Endodermal cell (in vitro differentiated cells): ENCODE results near the gene IPCEF1. TPM values are rescaled to one million over a fixed set of nuclear protein-coding genes. Genes with fewer than 3 reads are reported as not detected.

Source experiments
- DNase-seq: peaks from one replicate; pipeline ENCODE4 v3.0.0-alpha.2; 2017
- H3K27ac ChIP-seq: 2 replicates; pipeline ENCODE4 v1.5.1; 2013; ENCODE audit warnings: mild to moderate bottlenecking, low read depth, low read length, moderate library complexity
- H3K27me3 ChIP-seq: 2 replicates; pipeline ENCODE4 v1.6.1; 2013; ENCODE audit warnings: mild to moderate bottlenecking, low read length, moderate library complexity; ENCODE audit not compliant: insufficient read depth, control insufficient read depth, poor library complexity, severe bottlenecking
- H3K36me3 ChIP-seq: 2 replicates; pipeline ENCODE4 v1.7.0; 2013; ENCODE audit warnings: mild to moderate bottlenecking, low read length, moderate library complexity; ENCODE audit not compliant: control insufficient read depth, insufficient read depth
- H3K4me1 ChIP-seq: one replicate; pipeline ENCODE4 v1.7.0; 2013; ENCODE audit warnings: low read length; ENCODE audit not compliant: control insufficient read depth, insufficient read depth
- H3K4me3 ChIP-seq: 2 replicates; pipeline ENCODE4 v1.5.1; 2013; ENCODE audit warnings: mild to moderate bottlenecking, low read length, moderate library complexity
- H3K9ac ChIP-seq: 2 replicates; pipeline ENCODE4 v1.6.1; 2013; ENCODE audit warnings: mild to moderate bottlenecking, low read length, moderate library complexity; ENCODE audit not compliant: poor library complexity, severe bottlenecking; ENCODE audit errors: extremely low read depth
- H3K9me3 ChIP-seq: 2 replicates; pipeline ENCODE4 v1.6.1; 2013; ENCODE audit warnings: mild to moderate bottlenecking, low read length, moderate library complexity; ENCODE audit not compliant: control insufficient read depth
- H3K27ac Mint-ChIP-seq: 2 replicates; pipeline ENCODE4 v1.8.0; 2020; ENCODE audit warnings: mixed read lengths
- H3K27me3 Mint-ChIP-seq: 2 replicates; pipeline ENCODE4 v1.8.0; 2021; ENCODE audit warnings: mild to moderate bottlenecking, mixed read lengths; ENCODE audit not compliant: insufficient read depth
- H3K36me3 Mint-ChIP-seq: 2 replicates; pipeline ENCODE4 v1.8.0; 2020; ENCODE audit warnings: low read depth, mixed read lengths
- H3K4me1 Mint-ChIP-seq: 2 replicates; pipeline ENCODE4 v1.8.0; 2020; ENCODE audit warnings: mixed read lengths
- H3K4me3 Mint-ChIP-seq: 2 replicates; pipeline ENCODE4 v1.8.0; 2020; ENCODE audit warnings: mild to moderate bottlenecking, moderate library complexity, mixed read lengths
- H3K9me3 Mint-ChIP-seq: 2 replicates; pipeline ENCODE4 v1.8.0; 2020; ENCODE audit warnings: mild to moderate bottlenecking, mixed read lengths
- CTCF ChIP-seq: fragments of 200-600 bp; sonication (generic); conservative IDR thresholded peaks from 2 replicates; pipeline ENCODE4 v1.5.0; 2021; ENCODE audit warnings: antibody characterized with exemption, mild to moderate bottlenecking
- WGBS, 2 experiments: methylation state at CpG; one replicate each; pipeline versions ENCODE4 v1.1.5 to v1.1.7; 2013; ENCODE audit warnings: missing lambda C conversion rate in 2 of 2, mixed read lengths in 1 of 2; ENCODE audit not compliant: insufficient coverage in 1 of 2, insufficient read length in 1 of 2; 5-methylcytosine and 5-hydroxymethylcytosine counted together
- total RNA-seq, 2 donors: library from RNA; stranded (reverse); fragmentation: NEBNext Ultra II Directional in 1 of 2; extraction: Animal tissue kit (Norgen Biotek cat#: 25700) in 1 of 2; gene quantifications; 2 replicates in 1 of 2; 3 replicates in 1 of 2; pipeline ENCODE4 v1.2.1, GENCODE V29; 2021

Gene IPCEF1
- total RNA-seq, 2 donors from 2014 or later, result 2.2 to 2.8 TPM

- Histone ChIP-seq H3K27ac (no peak overlapping the region), H3K36me3 (no peaks in the 10 kb centered on the region), H3K4me1 (no peaks in the 10 kb centered on the region), H3K9me3 (no peaks in the 10 kb centered on the region), H3K27me3 (no peaks in the 10 kb centered on the region), H3K9ac (no peak overlapping the region), H3K4me3 (no peak overlapping the region)
- WGBS, 2 experiments, result 85 to 87% methylated on average over 8 of the region's 8 CpGs
- no peak for TF ChIP-seq CTCF
- Mint-ChIP-seq H3K9me3 (peaks cover 3% of the 10 kb centered on the region), H3K36me3 (no peaks in the 10 kb centered on the region), H3K4me3 (no peak overlapping the region), H3K27me3 (no peaks in the 10 kb centered on the region), H3K4me1 (peaks cover 2% of the 10 kb centered on the region), H3K27ac (no peak overlapping the region)
- DNase-seq, result no peak
Measured at GRCh38 chr6:154382740-154383139, 26.1 kb upstream of the IPCEF1 start.

GRCh38 chr6:154381548-154381947, 24.9 kb upstream of the IPCEF1 start:
- no peak overlapping the region for H3K4me3 ChIP-seq
- no peaks in the 10 kb centered on the region for H3K9me3 ChIP-seq
- H3K4me1 ChIP-seq, result no peaks in the 10 kb centered on the region
- no peak overlapping the region for H3K9ac ChIP-seq
- H3K36me3 ChIP-seq, result no peaks in the 10 kb centered on the region
- Mint-ChIP-seq H3K9me3 (peaks cover 3% of the 10 kb centered on the region), H3K36me3 (no peaks in the 10 kb centered on the region), H3K27ac (no peak overlapping the region), H3K27me3 (no peaks in the 10 kb centered on the region), H3K4me1 (peaks cover 2% of the 10 kb centered on the region), H3K4me3 (no peak overlapping the region)
- no peak for TF ChIP-seq CTCF
- no peak overlapping the region for H3K27ac ChIP-seq
- no peak for DNase-seq
- H3K27me3 ChIP-seq, result no peaks in the 10 kb centered on the region
- WGBS, 2 experiments, result 65 to 86% methylated on average over 2 to 4 of the region's 4 CpGs

- H3K4me1 ChIP-seq, result no peaks in the 10 kb centered on the region
- peaks cover 3% of the 10 kb centered on the region for H3K9me3 Mint-ChIP-seq
- no peaks in the 10 kb centered on the region for H3K27me3 Mint-ChIP-seq
- no peak for DNase-seq
- no peak overlapping the region for H3K27ac ChIP-seq
- no peak overlapping the region for H3K4me3 ChIP-seq
- H3K36me3 Mint-ChIP-seq, result no peaks in the 10 kb centered on the region
- no peak overlapping the region for H3K27ac Mint-ChIP-seq
- no peaks in the 10 kb centered on the region for H3K27me3 ChIP-seq
- no peak for TF ChIP-seq CTCF
- peaks cover 2% of the 10 kb centered on the region for H3K4me1 Mint-ChIP-seq
- H3K9ac ChIP-seq, result no peak overlapping the region
- 93% methylated on average over 2 of the region's 2 CpGs; no CpG with 5 or more reads in 1 of the 2 experiments for WGBS, 2 experiments
- H3K9me3 ChIP-seq, result no peaks in the 10 kb centered on the region
- no peaks in the 10 kb centered on the region for H3K36me3 ChIP-seq
- no peak overlapping the region for H3K4me3 Mint-ChIP-seq
Measured at GRCh38 chr6:154380741-154381140, 24.1 kb upstream of the IPCEF1 start.
